ENCODE results near the gene CPVL. TPM values are rescaled to one million over a fixed set of nuclear protein-coding genes. Genes with fewer than 3 reads are reported as not detected.

The CPVL gene
- total RNA-seq, 1 experiment from 2014 or later, result 62.7 TPM

GRCh38 chr7:28998105-28998504 is 148.2 kb downstream of the CPVL start:
- TF ChIP-seq CTCF (IDR thresholded peaks at IDR 0.05; ENCODE audit: unreplicated experiment), result no peak
- H3K4me3 Mint-ChIP-seq (ENCODE audit: low read depth, unreplicated experiment), result no peak overlapping the region
- DNase-seq, result no peak
- peaks cover 5% of the 10 kb centered on the region for H3K4me1 Mint-ChIP-seq (ENCODE audit: low read depth, unreplicated experiment)
- peaks cover 17% of the 10 kb centered on the region for H3K27me3 Mint-ChIP-seq (ENCODE audit: unreplicated experiment)
- no peaks in the 10 kb centered on the region for H3K9me3 Mint-ChIP-seq (ENCODE audit: low read depth, unreplicated experiment)
- intact Hi-C loops (cut with micrococcal nuclease; ENCODE audit: unreplicated experiment), result no loop called here
- no TSS peak for BruUV-seq (replicated peaks)
- H3K36me3 Mint-ChIP-seq (ENCODE audit: insufficient read depth, unreplicated experiment), result no peaks in the 10 kb centered on the region
- CTCF ChIA-PET, result no interaction called here
- no peak overlapping the region for H3K27ac Mint-ChIP-seq (ENCODE audit: unreplicated experiment)

DNA sequence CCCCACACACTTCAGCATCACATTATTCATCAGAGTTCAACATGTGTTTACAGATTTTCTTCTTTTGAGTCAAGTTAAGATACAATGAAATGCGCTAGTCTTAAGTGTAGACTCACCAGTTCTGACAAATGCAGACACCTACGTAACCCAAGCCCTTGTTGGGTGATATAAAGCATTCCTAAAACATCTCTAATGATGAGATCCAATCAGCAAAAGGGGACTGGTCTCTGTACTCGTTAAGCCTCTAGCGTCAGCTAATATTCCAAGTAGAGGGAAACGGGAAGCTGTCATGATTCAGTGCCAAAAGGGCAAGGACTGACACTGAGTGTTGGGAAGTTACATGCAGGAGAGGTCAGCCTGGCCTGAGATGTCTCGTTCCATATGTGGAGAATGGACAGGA is 149.5 kb downstream of the CPVL start:
- no peak overlapping the region for H3K27ac Mint-ChIP-seq (ENCODE audit: unreplicated experiment)
- no TSS peak for BruUV-seq (replicated peaks)
- intact Hi-C loops (cut with micrococcal nuclease; ENCODE audit: unreplicated experiment), result no loop called here
- H3K9me3 Mint-ChIP-seq (ENCODE audit: low read depth, unreplicated experiment), result no peaks in the 10 kb centered on the region
- no peak for DNase-seq
- H3K27me3 Mint-ChIP-seq (ENCODE audit: unreplicated experiment), result peaks cover 17% of the 10 kb centered on the region
- no peak overlapping the region for H3K4me3 Mint-ChIP-seq (ENCODE audit: low read depth, unreplicated experiment)
- H3K4me1 Mint-ChIP-seq (ENCODE audit: low read depth, unreplicated experiment), result peaks cover 9% of the 10 kb centered on the region
- CTCF ChIA-PET, result no interaction called here
- TF ChIP-seq CTCF (IDR thresholded peaks at IDR 0.05; ENCODE audit: unreplicated experiment), result no peak
- H3K36me3 Mint-ChIP-seq (ENCODE audit: insufficient read depth, unreplicated experiment), result no peaks in the 10 kb centered on the region

DNA sequence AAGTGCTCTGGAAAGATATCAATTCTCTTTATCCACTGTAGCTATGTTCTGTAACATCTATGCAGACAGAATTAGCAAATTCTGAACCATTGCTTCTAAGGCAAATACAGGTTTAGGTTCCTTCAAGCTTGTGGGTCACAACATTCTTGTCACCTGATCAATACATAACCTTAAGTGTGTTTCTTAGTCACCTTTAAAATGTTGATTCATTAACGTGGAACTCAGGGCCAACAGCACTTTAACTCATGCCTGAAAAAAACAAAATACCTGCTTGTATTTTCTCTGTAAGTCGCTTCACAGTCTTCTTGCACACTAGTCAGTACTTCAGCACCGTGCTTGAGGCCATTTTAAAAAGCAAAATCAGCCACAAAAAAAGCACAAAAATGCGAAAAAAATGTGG is 153.0 kb downstream of the CPVL start:
- BruUV-seq (replicated peaks), result no TSS peak
- intact Hi-C loops (cut with micrococcal nuclease; ENCODE audit: unreplicated experiment), result no loop called here
- H3K9me3 Mint-ChIP-seq (ENCODE audit: low read depth, unreplicated experiment), result no peaks in the 10 kb centered on the region
- no peak for DNase-seq
- H3K36me3 Mint-ChIP-seq (ENCODE audit: insufficient read depth, unreplicated experiment), result no peaks in the 10 kb centered on the region
- H3K4me1 Mint-ChIP-seq (ENCODE audit: low read depth, unreplicated experiment), result peaks cover 9% of the 10 kb centered on the region
- H3K27me3 Mint-ChIP-seq (ENCODE audit: unreplicated experiment), result no peaks in the 10 kb centered on the region
- no peak for TF ChIP-seq CTCF (IDR thresholded peaks at IDR 0.05; ENCODE audit: unreplicated experiment)
- no peak overlapping the region for H3K4me3 Mint-ChIP-seq (ENCODE audit: low read depth, unreplicated experiment)
- CTCF ChIA-PET, result interaction anchor here (0.6 to 1.0 kb wide), 2 partner anchors 66 to 1731 kb away, joined by 3 to 4 read pairs; no protein-coding TSS in a partner anchor
- no peak overlapping the region for H3K27ac Mint-ChIP-seq (ENCODE audit: unreplicated experiment)

GRCh38 chr7:28992798-28993197 is 153.5 kb downstream of the CPVL start:
- peaks cover 9% of the 10 kb centered on the region for H3K4me1 Mint-ChIP-seq (ENCODE audit: low read depth, unreplicated experiment)
- TF ChIP-seq CTCF (IDR thresholded peaks at IDR 0.05; ENCODE audit: unreplicated experiment), result no peak
- H3K4me3 Mint-ChIP-seq (ENCODE audit: low read depth, unreplicated experiment), result no peak overlapping the region
- no TSS peak for BruUV-seq (replicated peaks)
- DNase-seq, result no peak
- H3K9me3 Mint-ChIP-seq (ENCODE audit: low read depth, unreplicated experiment), result no peaks in the 10 kb centered on the region
- no peaks in the 10 kb centered on the region for H3K27me3 Mint-ChIP-seq (ENCODE audit: unreplicated experiment)
- H3K27ac Mint-ChIP-seq (ENCODE audit: unreplicated experiment), result no peak overlapping the region
- intact Hi-C loops (cut with micrococcal nuclease; ENCODE audit: unreplicated experiment), result no loop called here
- CTCF ChIA-PET, result interaction anchor here (0.6 to 1.0 kb wide), 2 partner anchors 66 to 1731 kb away, joined by 3 to 4 read pairs; no protein-coding TSS in a partner anchor
- H3K36me3 Mint-ChIP-seq (ENCODE audit: insufficient read depth, unreplicated experiment), result no peaks in the 10 kb centered on the region

Data from Calu3 (cell line).